ENCODE results near the gene PGA4. TPM values are rescaled to one million over a fixed set of nuclear protein-coding genes. Genes with fewer than 3 reads are reported as not detected.

PGA4 gene
- total and polyA plus RNA-seq, 2 donors (not counting 3 experiments of a cell fraction or from before 2014, with no cell fraction given) = 0.15 TPM; not detected in 1

DNA sequence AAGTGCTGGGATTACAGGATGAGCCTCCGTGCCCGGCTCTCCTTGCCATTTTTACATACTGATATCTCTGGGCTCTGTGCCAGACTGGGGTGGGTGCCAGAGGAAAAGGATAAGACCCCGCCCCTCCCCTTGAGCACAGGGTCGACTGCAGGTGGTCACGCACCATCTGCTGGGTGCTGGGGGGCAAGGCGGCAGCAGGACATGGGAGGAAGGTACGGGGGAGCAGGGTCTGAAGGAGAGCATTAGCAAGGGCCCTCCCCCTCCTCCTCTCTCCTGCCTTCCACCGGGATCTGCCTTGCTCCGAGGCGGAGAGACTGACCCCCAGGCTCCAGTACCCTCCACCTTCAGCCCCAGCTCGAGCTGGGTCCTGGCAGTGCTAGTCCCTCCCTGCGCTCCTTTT, 28.6 kb upstream of the PGA4 start:
- no TSS peak for BruUV-seq (replicated peaks)
- H2AFZ ChIP-seq (ENCODE audit: low read depth, low read length) = no peak overlapping the region
- no peaks in the 10 kb centered on the region for H4K20me1 ChIP-seq (replicated peaks; ENCODE audit: control insufficient read depth, extremely low read depth, insufficient read depth, low read length)
- intact Hi-C loops (cut with micrococcal nuclease) (no loop called here), dilution Hi-C loops (cut with MboI; ENCODE audit: extremely low pct_ligation_motif_present, low sequenced_read_pairs) (no loop called here)
- FAIRE-seq (no peak), DNase-seq (ENCODE audit: low read depth, low spot score) (no peak)
- ChIA-PET POLR2A (no interaction called here), CTCF (interaction anchor here (1.3 kb wide), 1 partner anchor 15 kb away, joined by 3 read pairs; no protein-coding TSS in a partner anchor)
- H3K27me3 ChIP-seq (ENCODE audit: control insufficient read depth in 2 of 2, insufficient read depth in 2 of 2, low read length in 2 of 2) = no peaks in the 10 kb centered on the region
- H3K27ac ChIP-seq (ENCODE audit: insufficient read depth, low read depth, low read length) = no peak overlapping the region
- H3K9me1 ChIP-seq (replicated peaks; ENCODE audit: control insufficient read depth, extremely low read depth, insufficient read depth, low read length) = no peaks in the 10 kb centered on the region
- no peaks in the 10 kb centered on the region for H3K4me1 ChIP-seq (ENCODE audit: control insufficient read depth, extremely low read depth, insufficient read depth, low read length)
- no peak for TF ChIP-seq JUN (IDR thresholded peaks at IDR 0.05; ENCODE audit: borderline replicate concordance, insufficient read depth, insufficient read length, low read depth)
- no peak for TF ChIP-seq POLR2AphosphoS5 (IDR thresholded peaks at IDR 0.05; ENCODE audit: insufficient read depth, low read depth, low read length)
- no peak for TF ChIP-seq MYC (IDR thresholded peaks at IDR 0.05; ENCODE audit: low read depth, low read length)
- TF ChIP-seq, protein P1, sequence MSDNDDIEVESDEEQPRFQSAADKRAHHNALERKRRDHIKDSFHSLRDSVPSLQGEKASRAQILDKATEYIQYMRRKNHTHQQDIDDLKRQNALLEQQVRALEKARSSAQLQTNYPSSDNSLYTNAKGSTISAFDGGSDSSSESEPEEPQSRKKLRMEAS (IDR thresholded peaks at IDR 0.05; ENCODE audit: insufficient read depth, insufficient read length) = no peak
- TF ChIP-seq CTCF (IDR thresholded peaks at IDR 0.05; ENCODE audit: extremely low read depth in 1 of 2, insufficient read depth in 1 of 2, low read depth in 1 of 2, low read length in 2 of 2) = no peak
- H3K9me3 ChIP-seq (replicated peaks; ENCODE audit: control insufficient read depth, insufficient read depth, low read length) = no peaks in the 10 kb centered on the region
- H3K9ac ChIP-seq (replicated peaks; ENCODE audit: extremely low read depth, insufficient read depth, low read length) = no peak overlapping the region
- no peaks in the 10 kb centered on the region for H3K79me2 ChIP-seq (ENCODE audit: control insufficient read depth, insufficient read depth, low read length)
- H3K4me3 ChIP-seq (replicated peaks in 1 of 3; ENCODE audit: insufficient read depth in 1 of 3, low read depth in 1 of 3, low read length in 3 of 3) = no peak overlapping the region
- H3K36me3 ChIP-seq (ENCODE audit: control insufficient read depth in 2 of 2, extremely low read depth in 1 of 2, insufficient read depth in 2 of 2, low read length in 2 of 2) = no peaks in the 10 kb centered on the region
- H3K4me2 ChIP-seq (ENCODE audit: insufficient read depth, low read length) = no peak overlapping the region

- ChIA-PET POLR2A (no interaction called here), CTCF (interaction anchor here (1.3 kb wide), 1 partner anchor 16 kb away, joined by 3 read pairs; no protein-coding TSS in a partner anchor)
- dilution Hi-C loops (cut with MboI; ENCODE audit: extremely low pct_ligation_motif_present, low sequenced_read_pairs) (no loop called here), intact Hi-C loops (cut with micrococcal nuclease) (loop anchor here (2.0 kb wide), 1 partner anchor 223 kb away; the partner anchor contains the start of gene CD6)
- FAIRE-seq (no peak), DNase-seq (ENCODE audit: low read depth, low spot score) (no peak)
- H3K9me3 ChIP-seq (replicated peaks; ENCODE audit: control insufficient read depth, insufficient read depth, low read length) = no peaks in the 10 kb centered on the region
- no peaks in the 10 kb centered on the region for H4K20me1 ChIP-seq (replicated peaks; ENCODE audit: control insufficient read depth, extremely low read depth, insufficient read depth, low read length)
- TF ChIP-seq GATA2 (IDR thresholded peaks at IDR 0.05; ENCODE audit: insufficient read depth, insufficient read length, low read depth, low read length) (no peak), CTCF (IDR thresholded peaks at IDR 0.05; ENCODE audit: extremely low read depth in 1 of 2, insufficient read depth in 1 of 2, low read depth in 1 of 2, low read length in 2 of 2) (no peak), POLR2AphosphoS5 (IDR thresholded peaks at IDR 0.05; ENCODE audit: insufficient read depth, low read depth, low read length) (no peak), EZH2 (IDR thresholded peaks at IDR 0.05; ENCODE audit: borderline replicate concordance, low read depth, low read length, severe bottlenecking) (no peak), FOS (IDR thresholded peaks at IDR 0.05; ENCODE audit: borderline replicate concordance, insufficient read depth, low read length) (no peak), MYC (IDR thresholded peaks at IDR 0.05; ENCODE audit: low read depth, low read length) (no peak), POLR2A (IDR thresholded peaks at IDR 0.05; ENCODE audit: low read depth, low read length) (no peak), JUN (IDR thresholded peaks at IDR 0.05; ENCODE audit: borderline replicate concordance, insufficient read depth, insufficient read length, low read depth) (no peak)
- TF ChIP-seq, protein P1 (IDR thresholded peaks at IDR 0.05; ENCODE audit: insufficient read depth, insufficient read length) = no peak
- H3K79me2 ChIP-seq (ENCODE audit: control insufficient read depth, insufficient read depth, low read length) = no peaks in the 10 kb centered on the region
- no peaks in the 10 kb centered on the region for H3K4me1 ChIP-seq (ENCODE audit: control insufficient read depth, extremely low read depth, insufficient read depth, low read length)
- no peaks in the 10 kb centered on the region for H3K27me3 ChIP-seq (ENCODE audit: control insufficient read depth in 2 of 2, insufficient read depth in 2 of 2, low read length in 2 of 2)
- H3K27ac ChIP-seq (ENCODE audit: insufficient read depth, low read depth, low read length) = no peak overlapping the region
- no peaks in the 10 kb centered on the region for H3K36me3 ChIP-seq (ENCODE audit: control insufficient read depth in 2 of 2, extremely low read depth in 1 of 2, insufficient read depth in 2 of 2, low read length in 2 of 2)
- no TSS peak for BruUV-seq (replicated peaks)
- H3K9ac ChIP-seq (replicated peaks; ENCODE audit: extremely low read depth, insufficient read depth, low read length) = no peak overlapping the region
- H3K4me2 ChIP-seq (ENCODE audit: insufficient read depth, low read length) = no peak overlapping the region
- H3K9me1 ChIP-seq (replicated peaks; ENCODE audit: control insufficient read depth, extremely low read depth, insufficient read depth, low read length) = no peaks in the 10 kb centered on the region
- H3K4me3 ChIP-seq (replicated peaks in 1 of 3; ENCODE audit: insufficient read depth in 1 of 3, low read depth in 1 of 3, low read length in 3 of 3) = no peak overlapping the region
- no peak overlapping the region for H2AFZ ChIP-seq (ENCODE audit: low read depth, low read length)
Measured at GRCh38 chr11:61194169-61194671, 27.9 kb upstream of the PGA4 start.

Measured in endothelial cell of umbilical vein (primary cell).